Measurements from ENCODE around the gene MYO5B.
"Not testable (repeated sequence)": the region's sequence is repeated elsewhere in the genome, so short reads cannot be mapped to it uniquely, and the experiment has no call there.

MYO5B gene

GRCh38 chr18:49814147-49814499 lies 380.8 kb downstream of the MYO5B start:
- peak; percentile 87 for DNase-seq

GRCh38 chr18:49813319-49814146 lies 381.4 kb downstream of the MYO5B start, which contains the start of gene ACAA2:
TSS of gene ACAA2 (minus strand) at chr18:49813533. CDS start at chr18:49813484, 49 bp downstream.
- peak; percentile 92 for DNase-seq

DNA sequence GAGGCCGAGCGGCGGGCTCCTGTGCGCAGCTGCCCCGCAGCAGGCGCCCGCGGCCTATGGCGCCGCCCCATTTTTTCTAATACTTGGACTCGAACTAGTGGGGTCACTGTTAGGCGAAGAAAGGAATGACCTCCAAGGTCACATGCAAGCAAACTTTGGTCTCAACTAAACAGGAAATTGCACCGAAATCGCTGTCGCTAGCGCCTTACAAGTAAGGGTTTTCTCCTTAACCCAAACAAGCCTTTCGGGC lies 382.0 kb downstream of the MYO5B start:
- peak; percentile 84 for DNase-seq

GRCh38 chr18:49812286-49813068 lies 382.5 kb downstream of the MYO5B start:
- peak; percentile 84 for DNase-seq

DNA sequence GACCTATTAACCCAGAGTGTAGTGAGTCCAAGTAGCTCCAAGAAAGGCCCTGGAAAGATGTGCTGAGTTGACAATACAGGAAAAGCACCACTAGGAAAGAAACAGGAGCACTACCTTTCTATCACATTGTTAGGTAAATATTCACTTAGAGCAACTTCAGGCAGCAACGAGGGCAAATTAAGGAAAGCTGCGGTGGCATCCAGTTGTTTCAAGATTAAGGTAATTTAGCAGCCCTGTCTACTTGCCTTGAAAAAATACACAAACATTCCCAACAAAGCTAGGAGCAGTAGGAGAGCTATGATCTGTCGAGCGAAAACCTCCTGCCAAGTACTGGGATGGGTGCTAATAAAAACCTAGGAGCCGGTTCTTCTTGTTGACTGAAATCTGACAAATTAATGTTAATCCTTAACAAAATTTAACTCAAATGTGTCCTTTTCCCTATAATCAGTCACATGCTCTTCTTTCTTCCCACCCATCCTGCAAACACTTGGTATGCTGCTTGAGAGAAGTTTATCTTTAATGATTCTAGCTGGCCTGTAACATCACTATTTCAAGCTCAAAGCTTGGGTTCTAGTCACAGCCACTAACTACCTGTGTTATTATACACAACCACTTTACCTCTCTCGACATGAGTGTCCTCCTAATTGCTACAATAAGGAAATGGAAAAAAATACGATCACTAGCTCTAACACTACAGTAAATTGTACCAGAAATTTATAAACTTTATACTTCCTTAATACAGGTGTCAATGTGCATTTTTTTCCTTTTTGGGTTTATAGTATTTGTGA lies 383.6 kb downstream of the MYO5B start:
- DNase-seq = peak; percentile 26

GRCh38 chr18:49808553-49809191 lies 386.3 kb downstream of the MYO5B start:
- not testable (repeated sequence) for DNase-seq

- no peak for DNase-seq
Observed at GRCh38 chr18:49804096-49804495, 390.9 kb downstream of the MYO5B start.

GRCh38 chr18:49802623-49803022 lies 392.3 kb downstream of the MYO5B start:
- no peak for DNase-seq

GRCh38 chr18:49800491-49800890 lies 394.5 kb downstream of the MYO5B start:
- not testable (repeated sequence) for DNase-seq

GRCh38 chr18:49799806-49800205 lies 395.1 kb downstream of the MYO5B start:
- DNase-seq = not testable (repeated sequence)

- DNase-seq = no peak
Observed at GRCh38 chr18:49798001-49798400, 396.9 kb downstream of the MYO5B start.

DNA sequence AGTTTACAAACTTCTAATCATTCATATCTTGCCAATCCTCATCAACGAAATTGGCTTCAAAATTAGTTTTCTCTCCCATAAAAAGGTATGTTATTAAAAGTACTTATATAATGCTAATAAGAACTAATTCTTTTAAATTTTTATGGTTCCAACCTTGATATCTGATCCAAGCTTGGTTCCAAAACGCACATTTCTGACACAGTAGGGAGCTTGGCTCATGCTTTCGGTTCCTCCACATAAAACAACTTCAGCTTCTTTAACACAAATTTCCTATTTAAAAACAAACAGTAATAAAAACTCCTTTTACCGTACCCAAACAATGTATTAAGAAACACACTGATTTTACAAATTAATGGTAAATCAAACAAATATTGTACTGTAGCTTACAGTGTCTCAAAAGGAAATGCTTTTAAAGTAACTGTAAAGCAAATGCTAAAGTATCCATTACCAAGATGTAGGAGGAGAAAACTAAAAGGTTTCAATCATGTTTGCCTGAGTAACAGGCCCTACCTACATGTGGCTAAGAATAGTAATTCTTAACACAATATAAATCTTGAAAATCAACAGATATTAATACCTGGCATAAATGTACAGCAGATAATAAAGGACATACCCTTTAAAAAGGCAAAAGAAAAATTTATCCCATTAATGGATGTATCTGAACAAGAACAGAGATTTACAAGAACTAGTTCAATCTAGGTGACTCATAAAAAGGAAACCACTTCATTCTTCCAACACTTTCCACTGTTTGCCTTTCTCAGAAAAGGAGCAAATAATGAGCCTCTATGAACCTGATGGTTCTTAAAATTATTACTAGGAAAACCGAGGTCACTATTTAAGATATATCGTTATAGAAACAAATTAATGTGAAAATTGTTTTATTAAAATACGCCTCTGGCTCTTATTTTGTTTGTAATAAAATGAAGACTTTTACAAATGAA lies 399.1 kb downstream of the MYO5B start:
- DNase-seq = no peak

GRCh38 chr18:49794743-49795142 lies 400.2 kb downstream of the MYO5B start:
- no peak for DNase-seq

DNA sequence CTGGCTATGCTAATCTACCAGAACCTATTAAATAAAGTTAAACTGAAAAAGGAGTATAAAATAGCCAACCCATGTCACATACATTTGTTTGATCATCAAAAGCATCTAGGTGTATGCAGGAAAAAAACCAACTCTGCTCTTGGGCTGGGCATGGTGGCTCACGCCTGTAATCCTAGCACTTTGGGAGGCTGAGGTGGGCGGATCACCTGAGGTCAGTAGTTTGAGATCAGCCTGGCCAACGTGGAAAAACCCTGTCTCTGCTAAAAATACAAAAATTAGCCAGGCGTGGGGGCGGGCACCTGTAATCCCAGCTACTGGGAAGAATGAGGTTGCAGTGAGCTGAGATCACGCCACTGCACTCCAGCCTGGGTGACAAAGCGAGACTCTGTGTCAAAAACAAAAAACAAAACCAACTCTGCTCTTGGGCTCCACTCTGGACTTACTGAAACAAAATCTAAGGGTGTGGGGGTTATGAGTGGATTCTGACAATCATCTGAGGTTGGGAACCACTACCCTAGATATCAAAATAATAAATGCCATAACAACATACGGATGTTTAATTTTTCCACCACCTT lies 405.3 kb downstream of the MYO5B start:
- not testable (repeated sequence) for DNase-seq

DNA sequence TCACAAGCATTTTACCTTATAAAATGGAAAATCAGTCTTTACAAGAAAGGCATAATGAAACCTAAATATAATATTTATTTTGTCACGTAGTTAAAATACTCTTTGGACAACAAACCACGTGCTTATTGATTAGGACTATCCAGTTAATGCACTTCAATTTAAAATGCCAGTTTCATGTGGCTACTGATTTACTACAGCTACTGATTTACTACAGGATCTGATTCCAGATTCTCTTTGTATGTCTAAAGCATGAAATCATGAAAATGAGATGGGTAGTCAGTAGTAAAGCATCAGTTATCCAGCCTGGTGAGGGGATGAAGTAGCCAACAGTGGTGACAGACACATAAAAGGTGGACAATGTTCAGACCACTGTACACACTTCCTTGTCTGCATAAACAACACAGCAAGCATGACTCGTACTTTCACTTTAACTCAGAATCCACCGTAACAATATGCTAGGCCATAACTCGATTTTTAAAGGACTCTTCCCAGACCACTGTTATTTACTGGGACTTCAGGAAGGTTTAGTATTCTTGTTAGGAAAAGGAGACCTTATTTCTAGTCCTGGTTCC lies 406.5 kb downstream of the MYO5B start:
- no peak for DNase-seq

- no peak for DNase-seq
Observed at GRCh38 chr18:49786019-49786720, 408.8 kb downstream of the MYO5B start.

DNA sequence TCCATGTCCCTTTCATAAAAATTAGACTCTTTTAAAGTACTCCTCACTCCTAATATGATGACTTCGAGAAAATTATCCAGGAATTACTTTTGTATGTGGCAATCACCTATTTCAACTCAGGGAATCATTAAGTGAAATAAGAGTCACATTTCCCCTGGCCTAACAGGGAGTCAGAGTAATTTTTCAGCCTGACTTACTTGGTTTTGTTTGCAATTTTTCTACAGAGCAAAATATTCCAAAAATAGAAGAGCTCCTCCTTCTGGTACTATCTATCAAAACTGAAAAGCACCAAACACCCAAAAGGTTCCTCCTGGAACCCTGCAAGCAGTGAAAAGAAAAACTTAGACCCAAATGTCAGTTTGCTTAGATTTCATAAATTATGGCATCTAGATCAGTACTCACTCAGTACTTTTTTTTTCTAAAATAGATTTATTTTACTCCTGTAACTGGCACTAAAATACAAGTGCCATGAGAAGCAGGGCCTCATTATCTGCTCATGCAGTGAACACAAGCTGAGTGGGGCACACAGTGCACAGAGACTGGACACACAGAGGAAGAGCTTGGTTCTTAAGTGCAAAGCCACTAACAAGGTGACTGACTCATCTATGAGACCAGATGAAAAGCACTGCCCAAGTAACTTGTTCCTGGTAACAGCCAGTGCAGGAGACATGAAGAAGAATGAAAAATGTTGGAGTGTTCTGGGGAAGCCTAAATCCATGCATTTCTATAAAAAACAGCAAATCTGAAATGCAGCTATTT lies 410.3 kb downstream of the MYO5B start:
- DNase-seq = no peak

DNA sequence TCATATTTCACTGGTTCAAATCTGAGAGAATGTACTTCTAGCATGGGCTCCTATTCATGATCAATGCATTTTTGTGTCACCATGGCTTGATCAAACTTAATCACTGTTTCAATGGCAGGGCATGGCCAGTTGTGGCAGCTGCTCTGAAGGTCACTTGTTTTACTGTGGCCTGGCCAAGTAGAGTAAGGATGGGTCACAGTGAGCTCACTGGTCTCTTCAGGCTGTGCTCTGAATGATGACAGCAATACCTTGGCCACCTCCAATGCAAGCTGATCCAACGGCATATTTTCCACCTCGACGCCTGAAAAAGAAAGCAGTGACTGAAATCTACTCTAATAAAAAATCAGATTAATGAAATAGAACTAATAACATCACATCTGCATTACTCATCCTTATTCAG lies 411.3 kb downstream of the MYO5B start:
- DNase-seq = not testable (repeated sequence)

- DNase-seq = no peak
Observed at GRCh38 chr18:49778826-49779465, 416.0 kb downstream of the MYO5B start.

Measured in NCI-H1092 treated with DMSO at 0.1 percent for 48 hours (cell line).